ENCODE results near the gene R3HDML.

Gene R3HDML

DNA sequence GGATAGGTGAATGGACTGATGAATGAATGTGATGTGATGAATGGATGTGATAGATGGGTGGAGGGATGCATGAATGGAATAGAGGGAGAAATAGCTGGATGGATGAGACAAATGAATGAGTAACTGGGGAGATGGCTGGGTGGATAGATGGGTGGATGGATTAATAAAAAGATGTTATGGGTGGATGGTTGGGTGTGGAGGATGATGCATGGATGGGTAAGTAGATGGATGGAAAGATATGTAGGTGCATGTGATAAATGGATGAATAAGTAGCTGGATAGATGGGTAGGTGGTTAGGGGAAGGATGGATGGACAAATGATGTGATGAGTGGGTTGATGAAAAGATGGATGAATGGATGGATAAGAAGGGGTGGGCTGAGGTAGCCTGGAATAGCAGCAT, 23.4 kb downstream of the R3HDML start:
- TF ChIP-seq, protein P1, sequence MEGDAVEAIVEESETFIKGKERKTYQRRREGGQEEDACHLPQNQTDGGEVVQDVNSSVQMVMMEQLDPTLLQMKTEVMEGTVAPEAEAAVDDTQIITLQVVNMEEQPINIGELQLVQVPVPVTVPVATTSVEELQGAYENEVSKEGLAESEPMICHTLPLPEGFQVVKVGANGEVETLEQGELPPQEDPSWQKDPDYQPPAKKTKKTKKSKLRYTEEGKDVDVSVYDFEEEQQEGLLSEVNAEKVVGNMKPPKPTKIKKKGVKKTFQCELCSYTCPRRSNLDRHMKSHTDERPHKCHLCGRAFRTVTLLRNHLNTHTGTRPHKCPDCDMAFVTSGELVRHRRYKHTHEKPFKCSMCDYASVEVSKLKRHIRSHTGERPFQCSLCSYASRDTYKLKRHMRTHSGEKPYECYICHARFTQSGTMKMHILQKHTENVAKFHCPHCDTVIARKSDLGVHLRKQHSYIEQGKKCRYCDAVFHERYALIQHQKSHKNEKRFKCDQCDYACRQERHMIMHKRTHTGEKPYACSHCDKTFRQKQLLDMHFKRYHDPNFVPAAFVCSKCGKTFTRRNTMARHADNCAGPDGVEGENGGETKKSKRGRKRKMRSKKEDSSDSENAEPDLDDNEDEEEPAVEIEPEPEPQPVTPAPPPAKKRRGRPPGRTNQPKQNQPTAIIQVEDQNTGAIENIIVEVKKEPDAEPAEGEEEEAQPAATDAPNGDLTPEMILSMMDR (IDR thresholded peaks at IDR 0.05; ENCODE audit: low read depth, low read length): no peak
- H3K4me3 ChIP-seq (replicated peaks in 1 of 2; ENCODE audit: low read depth in 2 of 2, low read length in 2 of 2): no peak overlapping the region
- DNase-seq (ENCODE audit: low read depth in 2 of 2): no peak

DNA sequence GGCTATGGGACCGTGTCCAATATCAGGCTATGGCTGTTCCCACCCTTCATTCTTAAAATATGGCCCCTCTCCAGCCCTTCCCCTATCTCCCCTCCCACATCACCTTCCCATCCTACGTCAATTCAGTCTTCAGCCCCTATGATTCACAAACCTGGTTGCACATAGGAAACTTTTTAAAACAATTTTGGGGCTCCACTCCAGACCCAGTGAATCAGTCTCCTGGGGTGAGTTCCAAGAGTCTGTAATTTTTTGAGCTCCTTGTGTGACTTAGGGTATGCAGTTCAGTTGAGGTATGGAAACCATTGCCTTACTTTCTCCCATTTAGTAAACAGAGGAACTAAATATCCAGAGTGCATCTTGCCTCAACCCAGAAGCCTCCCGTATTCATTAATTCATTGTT, 24.2 kb downstream of the R3HDML start:
- TF ChIP-seq, protein P1 (IDR thresholded peaks at IDR 0.05; ENCODE audit: low read depth, low read length): no peak
- no peak for DNase-seq (ENCODE audit: low read depth in 2 of 2)

DNA sequence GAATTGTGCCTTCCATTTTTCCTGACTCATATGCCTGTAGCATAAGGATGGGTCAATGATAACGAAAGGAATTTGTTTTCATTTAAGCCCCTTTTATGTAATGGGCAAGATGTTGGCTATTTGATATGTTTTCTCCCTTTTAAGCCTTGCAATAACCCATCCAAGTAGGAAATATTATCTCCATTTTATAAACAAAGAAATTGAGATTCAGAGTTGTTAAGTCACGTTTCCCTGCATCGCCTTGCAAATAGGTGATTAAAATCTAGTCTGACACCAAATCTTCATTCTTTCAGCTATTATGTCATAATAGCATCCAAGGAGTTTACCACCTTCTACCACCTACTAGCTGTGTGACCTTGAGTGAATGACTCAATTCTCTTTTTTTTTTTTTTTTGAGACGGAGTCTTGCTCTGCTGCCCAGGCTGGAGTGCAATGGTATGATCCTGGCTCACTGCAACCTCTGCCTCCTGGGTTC, 25.7 kb downstream of the R3HDML start:
- TF ChIP-seq, protein P1 (IDR thresholded peaks at IDR 0.05; ENCODE audit: low read depth, low read length): no peak
- H3K4me3 ChIP-seq (replicated peaks in 1 of 2; ENCODE audit: low read depth in 2 of 2, low read length in 2 of 2): no peak overlapping the region
- DNase-seq (ENCODE audit: low read depth in 2 of 2): no peak

More for the DNA sequence above, 24.2 kb downstream of the R3HDML start:
- no peak overlapping the region for H3K4me3 ChIP-seq (replicated peaks in 1 of 2; ENCODE audit: low read depth in 2 of 2, low read length in 2 of 2)

DNA sequence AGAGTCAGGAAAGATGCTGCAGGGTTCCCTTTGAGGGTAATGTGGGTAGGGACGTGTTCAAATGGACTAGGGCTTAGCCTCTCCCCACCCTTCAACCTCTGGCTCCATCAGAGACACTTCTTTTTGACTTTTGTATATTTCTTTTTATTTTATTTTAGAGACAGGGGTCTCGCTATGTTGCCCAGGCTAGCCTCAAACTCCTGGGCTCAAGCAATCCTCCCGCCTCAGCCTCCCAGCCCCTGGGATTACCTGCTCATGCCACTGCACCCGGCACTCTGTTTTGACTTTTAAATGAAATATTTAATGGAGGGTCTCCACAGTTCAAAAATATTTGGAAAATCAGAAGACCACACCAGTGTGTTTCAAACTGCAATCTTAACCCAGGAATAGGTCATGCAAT, 27.2 kb downstream of the R3HDML start:
- TF ChIP-seq, protein P1 (IDR thresholded peaks at IDR 0.05; ENCODE audit: low read depth, low read length): no peak
- no peak for DNase-seq (ENCODE audit: low read depth in 2 of 2)
- no peak overlapping the region for H3K4me3 ChIP-seq (replicated peaks in 1 of 2; ENCODE audit: low read depth in 2 of 2, low read length in 2 of 2)

DNA sequence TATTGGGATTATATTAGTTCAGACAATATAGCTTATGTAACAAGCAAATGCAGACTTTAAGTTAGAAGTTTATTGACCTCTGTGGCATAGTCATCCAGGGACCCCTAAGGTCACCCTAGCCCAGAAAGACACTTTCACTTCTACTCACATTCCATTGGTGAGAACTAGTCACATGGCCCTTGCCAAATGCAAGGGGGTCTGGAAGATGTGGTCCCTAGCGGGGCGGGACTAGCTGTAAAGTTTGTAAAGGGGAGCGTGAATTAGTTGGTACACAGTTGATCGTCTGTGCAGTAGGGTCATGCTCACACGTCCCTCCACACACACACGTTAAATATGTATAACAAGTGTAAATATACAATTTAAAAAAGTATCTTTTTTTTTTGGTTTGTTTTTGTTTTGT, 27.9 kb downstream of the R3HDML start:
- DNase-seq (ENCODE audit: low read depth in 2 of 2): no peak
- TF ChIP-seq, protein P1 (IDR thresholded peaks at IDR 0.05; ENCODE audit: low read depth, low read length): no peak
- no peak overlapping the region for H3K4me3 ChIP-seq (replicated peaks in 1 of 2; ENCODE audit: low read depth in 2 of 2, low read length in 2 of 2)

DNA sequence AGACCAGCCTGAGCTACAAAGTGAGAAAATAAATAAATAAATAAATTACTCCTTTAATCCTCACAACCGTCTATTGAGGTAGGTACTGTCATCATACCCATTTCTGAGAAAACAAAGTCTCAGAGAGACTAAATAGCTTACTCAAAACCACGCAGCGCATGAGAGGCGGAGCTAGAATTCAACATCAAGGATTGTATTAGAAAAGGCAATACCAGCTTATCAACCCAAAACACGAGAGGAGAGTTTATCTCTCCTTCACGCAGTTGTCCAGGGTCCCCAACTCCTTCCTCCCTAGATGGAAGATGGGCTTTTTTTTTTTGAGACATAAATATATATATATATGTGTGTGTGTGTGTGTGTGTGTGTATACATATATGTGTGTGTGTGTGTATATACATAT, 30.9 kb downstream of the R3HDML start:
- DNase-seq (ENCODE audit: low read depth in 2 of 2): no peak
- TF ChIP-seq, protein P1 (IDR thresholded peaks at IDR 0.05; ENCODE audit: low read depth, low read length): no peak
- H3K4me3 ChIP-seq (replicated peaks in 1 of 2; ENCODE audit: low read depth in 2 of 2, low read length in 2 of 2): no peak overlapping the region

DNA sequence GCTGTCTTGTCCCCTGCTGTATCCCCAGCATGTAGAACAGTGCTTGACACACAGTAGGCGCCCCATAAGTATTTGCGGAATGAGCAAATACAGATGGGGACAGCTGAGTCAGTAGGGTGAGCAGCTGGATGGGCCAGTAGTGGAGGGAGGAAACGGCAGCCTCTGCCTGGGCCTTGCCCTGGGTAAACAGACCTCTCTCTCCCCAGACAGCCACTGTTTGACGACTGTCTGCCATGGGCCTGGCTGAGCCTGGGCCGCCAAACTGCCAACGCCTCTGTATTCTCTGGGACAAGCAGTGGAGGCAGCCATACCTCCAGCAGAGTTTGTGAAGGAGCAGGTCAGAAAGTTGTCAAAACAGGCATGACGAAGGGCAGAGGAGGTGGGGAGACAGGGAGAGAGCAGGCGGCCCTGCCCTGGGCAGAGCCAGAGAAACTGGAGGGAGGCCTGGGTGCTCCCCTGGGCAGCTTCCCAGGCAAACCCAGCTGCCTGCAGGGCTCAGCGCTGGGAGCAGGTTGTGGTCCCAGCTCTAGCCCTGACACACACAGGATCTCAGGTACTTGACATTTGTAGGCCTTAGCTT, 33.9 kb downstream of the R3HDML start:
- TF ChIP-seq, protein P1 (IDR thresholded peaks at IDR 0.05; ENCODE audit: low read depth, low read length): no peak
- DNase-seq (ENCODE audit: low read depth in 2 of 2): no peak
- no peak overlapping the region for H3K4me3 ChIP-seq (replicated peaks in 1 of 2; ENCODE audit: low read depth in 2 of 2, low read length in 2 of 2)

All from cardiac fibroblast (primary cell).